ENCODE results near the gene ZNF490.
A peak's percentile ranks its signal among the peaks of the same experiment; 100 is the strongest.
"Not testable (repeated sequence)": the region's sequence is repeated elsewhere in the genome, so short reads cannot be mapped to it uniquely, and the experiment has no call there.

Gene ZNF490

DNA sequence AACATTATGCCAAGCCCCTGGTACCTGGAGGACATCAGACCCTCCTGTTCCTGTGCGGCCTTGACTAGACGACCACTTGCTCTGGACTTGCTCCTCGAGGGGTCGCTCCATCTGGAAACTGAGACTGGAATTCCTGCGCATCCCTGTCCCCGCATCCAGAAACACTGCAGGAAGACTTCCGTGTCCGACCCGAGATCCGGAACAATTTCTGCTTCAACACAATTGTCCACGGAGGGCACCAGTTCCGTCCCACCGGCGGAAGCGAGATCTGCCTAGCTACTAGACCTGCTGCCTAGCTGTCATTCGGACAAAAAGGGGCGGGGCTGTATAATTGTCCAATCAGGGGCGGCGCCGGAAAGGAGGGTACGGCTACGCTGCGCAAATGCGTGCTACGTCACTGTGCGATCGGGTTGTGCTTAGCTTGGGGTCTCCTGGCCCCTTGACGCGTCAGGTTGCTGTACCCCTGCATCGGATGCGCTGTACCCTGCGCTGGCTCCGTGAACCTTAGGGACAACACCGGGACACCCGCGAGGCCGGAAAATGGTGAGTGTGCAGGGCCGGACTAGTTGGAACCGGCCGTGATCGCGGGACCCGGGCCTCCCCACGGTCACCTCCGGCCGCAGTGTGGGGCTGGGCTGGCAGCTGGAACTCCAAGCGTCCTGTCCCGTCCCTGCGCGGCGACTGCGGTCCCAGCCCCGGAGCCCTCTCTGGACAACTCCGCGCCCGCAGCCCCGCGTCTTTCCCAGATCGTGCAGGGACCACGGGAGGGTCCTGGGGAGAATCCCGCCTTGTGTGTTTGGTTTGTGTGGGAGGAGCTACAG, at the start of gene ZNF490, which contains the start of gene ZNF791:
Gene ZNF490, minus strand, starts transcription at position 274 of the 821 bp plus-strand sequence. Its CDS starts 133 bp downstream, at position 141.
Gene ZNF791, plus strand, starts transcription at position 381 of the 821 bp plus-strand sequence. Its CDS starts 160 bp downstream, at position 541.
- Histone ChIP-seq H3K27me3 (ENCODE audit: control insufficient read depth, insufficient read depth, low read length) (no peaks in the 10 kb centered on the region), H3K9ac (ENCODE audit: low read length) (peak within 1 kb of the TSS; percentile 94), H3K9me3 (ENCODE audit: control insufficient read depth, insufficient read depth, low read depth, low read length) (peaks cover 1% of the 10 kb centered on the region; the same call in 1 of the 2 replicates), H3K27ac (ENCODE audit: low read depth, low read length) (peak within 1 kb of the TSS; percentile 78), H3K36me3 (ENCODE audit: control insufficient read depth, insufficient read depth, low read length) (peaks cover 28% of the 10 kb centered on the region), H3K4me1 (ENCODE audit: control insufficient read depth, insufficient read depth, low read length) (no peaks in the 10 kb centered on the region), H3K4me3 (ENCODE audit: low read depth, low read length) (peak within 1 kb of the TSS; percentile 94)

DNA sequence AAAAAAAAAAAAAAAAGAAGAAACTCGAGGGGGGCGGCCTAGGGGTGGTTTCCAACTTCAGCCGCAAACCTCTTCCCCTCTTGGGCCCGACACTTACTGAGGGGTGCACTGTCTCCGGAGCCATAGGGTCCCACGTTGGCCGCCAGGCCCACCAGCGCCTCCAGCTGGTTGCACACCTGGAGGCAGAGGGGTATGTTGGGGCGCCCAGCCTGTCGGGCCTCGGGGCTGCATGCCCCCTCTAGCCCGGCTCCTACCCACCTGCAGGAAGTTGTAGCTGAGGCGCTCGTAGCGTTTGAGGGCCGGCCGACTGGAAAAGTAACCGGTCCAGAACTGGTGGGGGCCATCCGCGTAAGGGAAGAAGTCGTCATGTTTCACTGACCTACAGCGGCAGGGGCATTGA, 47.4 kb upstream of the ZNF490 start:
- peaks cover 48% of the 10 kb centered on the region for H3K36me3 ChIP-seq (ENCODE audit: control insufficient read depth, insufficient read depth, low read length)
- H3K27me3 ChIP-seq (ENCODE audit: control insufficient read depth, insufficient read depth, low read length): no peaks in the 10 kb centered on the region
- H3K27ac ChIP-seq (ENCODE audit: low read depth, low read length): no peak overlapping the region
- H3K9me3 ChIP-seq (ENCODE audit: control insufficient read depth, insufficient read depth, low read depth, low read length): no peaks in the 10 kb centered on the region
- H3K9ac ChIP-seq (ENCODE audit: low read length): no peak overlapping the region
- no peak overlapping the region for H3K4me3 ChIP-seq (ENCODE audit: low read depth, low read length)
- H3K4me1 ChIP-seq (ENCODE audit: control insufficient read depth, insufficient read depth, low read length): no peaks in the 10 kb centered on the region

DNA sequence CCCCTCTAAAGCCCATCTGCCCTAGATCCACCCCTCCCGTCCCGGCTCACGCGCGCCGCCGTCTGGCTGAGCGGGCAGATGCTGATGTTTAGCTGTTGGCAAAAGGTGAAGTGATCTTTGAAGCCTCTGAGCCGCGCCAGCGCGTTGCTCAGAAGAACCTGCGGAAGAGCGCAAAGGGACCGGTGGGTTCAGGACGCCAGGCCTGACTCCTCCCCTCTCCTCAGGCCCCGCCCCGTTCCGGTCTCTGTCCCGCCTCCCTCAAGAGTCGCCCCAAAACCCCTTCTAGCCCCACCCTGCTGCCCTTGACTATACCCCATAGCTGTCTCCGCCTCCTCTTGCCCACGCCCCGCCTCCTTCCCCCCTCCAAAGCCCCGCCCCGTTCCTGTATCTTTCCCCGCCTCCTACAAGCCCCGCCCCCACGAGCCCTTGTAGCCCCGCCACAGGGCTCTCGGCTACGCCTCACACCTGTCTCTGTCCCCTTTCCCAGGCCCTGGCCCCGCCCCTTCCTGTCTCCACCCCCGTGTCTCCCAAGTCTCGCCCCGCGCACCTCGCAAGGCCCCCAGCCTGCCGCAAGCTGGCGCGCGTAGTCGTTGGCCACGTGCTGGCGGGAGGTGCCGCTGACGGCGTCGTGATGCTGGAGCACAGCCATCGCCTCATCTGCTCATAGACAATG, 46.4 kb upstream of the ZNF490 start:
- Histone ChIP-seq H3K4me3 (ENCODE audit: low read depth, low read length) (peak overlapping the region; percentile 27; the same call in 1 of the 2 replicates), H3K9ac (ENCODE audit: low read length) (no peak overlapping the region), H3K9me3 (ENCODE audit: control insufficient read depth, insufficient read depth, low read depth, low read length) (no peaks in the 10 kb centered on the region), H3K27me3 (ENCODE audit: control insufficient read depth, insufficient read depth, low read length) (no peaks in the 10 kb centered on the region), H3K27ac (ENCODE audit: low read depth, low read length) (no peak overlapping the region), H3K4me1 (ENCODE audit: control insufficient read depth, insufficient read depth, low read length) (no peaks in the 10 kb centered on the region), H3K36me3 (ENCODE audit: control insufficient read depth, insufficient read depth, low read length) (peaks cover 48% of the 10 kb centered on the region)

DNA sequence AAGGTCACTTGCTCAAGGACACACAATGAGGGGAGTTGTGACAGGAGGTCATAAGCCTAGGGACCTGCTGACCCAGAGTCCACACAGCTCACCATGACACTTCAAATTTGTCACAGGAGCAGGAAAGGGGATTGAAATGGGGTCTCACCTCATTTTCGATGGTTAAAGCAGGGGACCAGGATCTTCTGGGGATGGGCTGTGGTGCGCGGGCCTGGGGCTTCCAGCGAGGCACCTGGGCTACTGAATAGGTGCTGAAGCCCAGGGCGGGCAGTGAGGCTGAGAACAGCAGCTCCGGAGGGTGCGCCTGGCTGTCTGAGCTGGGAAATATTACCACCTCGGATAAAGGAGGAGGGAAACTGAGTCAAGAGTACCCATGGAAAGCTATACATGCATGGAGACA, 44.9 kb upstream of the ZNF490 start:
- Histone ChIP-seq H3K27me3 (ENCODE audit: control insufficient read depth, insufficient read depth, low read length) (no peaks in the 10 kb centered on the region), H3K9me3 (ENCODE audit: control insufficient read depth, insufficient read depth, low read depth, low read length) (no peaks in the 10 kb centered on the region), H3K4me1 (ENCODE audit: control insufficient read depth, insufficient read depth, low read length) (no peaks in the 10 kb centered on the region), H3K27ac (ENCODE audit: low read depth, low read length) (no peak overlapping the region), H3K9ac (ENCODE audit: low read length) (no peak overlapping the region), H3K36me3 (ENCODE audit: control insufficient read depth, insufficient read depth, low read length) (peaks cover 36% of the 10 kb centered on the region), H3K4me3 (ENCODE audit: low read depth, low read length) (no peak overlapping the region)

DNA sequence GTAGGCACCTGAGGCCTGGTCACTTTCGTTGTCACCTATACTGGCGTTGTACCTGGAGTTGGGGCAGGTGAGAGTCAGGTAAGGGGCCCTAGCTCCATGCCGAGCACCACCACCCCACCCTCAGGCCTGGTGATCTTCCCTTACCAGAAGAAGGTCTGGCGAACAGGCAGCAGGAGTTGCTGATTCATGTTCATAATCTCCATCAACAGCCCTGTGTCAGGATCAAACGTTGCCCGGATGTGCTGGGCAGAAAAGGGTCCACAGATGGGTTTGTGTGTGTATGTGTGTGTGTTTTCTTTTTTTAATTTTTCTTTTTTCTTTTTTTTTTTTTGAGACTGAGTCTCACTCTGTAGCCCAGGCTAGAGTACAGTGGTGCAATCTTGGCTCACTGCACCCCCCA, 41.6 kb upstream of the ZNF490 start:
- Histone ChIP-seq H3K9ac (ENCODE audit: low read length) (no peak overlapping the region), H3K27ac (ENCODE audit: low read depth, low read length) (no peak overlapping the region), H3K4me1 (ENCODE audit: control insufficient read depth, insufficient read depth, low read length) (no peaks in the 10 kb centered on the region), H3K27me3 (ENCODE audit: control insufficient read depth, insufficient read depth, low read length) (no peaks in the 10 kb centered on the region), H3K4me3 (ENCODE audit: low read depth, low read length) (no peak overlapping the region), H3K36me3 (ENCODE audit: control insufficient read depth, insufficient read depth, low read length) (peaks cover 25% of the 10 kb centered on the region), H3K9me3 (ENCODE audit: control insufficient read depth, insufficient read depth, low read depth, low read length) (no peaks in the 10 kb centered on the region)

DNA sequence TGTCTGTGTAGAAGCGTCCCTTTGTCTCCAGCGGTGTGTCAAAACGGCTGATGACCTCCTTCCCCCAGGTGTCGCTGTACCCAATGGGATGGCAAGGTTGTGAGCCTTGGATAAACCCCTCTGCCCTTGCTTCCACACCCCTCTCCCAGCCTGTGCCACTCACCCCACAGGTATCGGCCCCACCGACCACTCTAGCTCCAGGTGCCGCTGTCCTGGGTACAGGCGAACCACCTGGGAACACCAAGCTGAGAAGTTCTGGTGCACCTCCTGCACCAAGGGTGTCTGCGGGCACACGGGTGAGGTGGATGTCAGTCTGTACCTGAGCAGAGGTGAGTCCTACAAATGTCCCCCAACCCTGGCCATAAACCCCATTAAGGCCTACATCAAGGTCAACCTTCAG, 39.3 kb upstream of the ZNF490 start:
- peaks cover 8% of the 10 kb centered on the region for H3K36me3 ChIP-seq (ENCODE audit: control insufficient read depth, insufficient read depth, low read length)
- no peaks in the 10 kb centered on the region for H3K9me3 ChIP-seq (ENCODE audit: control insufficient read depth, insufficient read depth, low read depth, low read length)
- no peaks in the 10 kb centered on the region for H3K4me1 ChIP-seq (ENCODE audit: control insufficient read depth, insufficient read depth, low read length)
- no peak overlapping the region for H3K4me3 ChIP-seq (ENCODE audit: low read depth, low read length)
- H3K9ac ChIP-seq (ENCODE audit: low read length): no peak overlapping the region
- H3K27me3 ChIP-seq (ENCODE audit: control insufficient read depth, insufficient read depth, low read length): no peaks in the 10 kb centered on the region
- no peak overlapping the region for H3K27ac ChIP-seq (ENCODE audit: low read depth, low read length)

DNA sequence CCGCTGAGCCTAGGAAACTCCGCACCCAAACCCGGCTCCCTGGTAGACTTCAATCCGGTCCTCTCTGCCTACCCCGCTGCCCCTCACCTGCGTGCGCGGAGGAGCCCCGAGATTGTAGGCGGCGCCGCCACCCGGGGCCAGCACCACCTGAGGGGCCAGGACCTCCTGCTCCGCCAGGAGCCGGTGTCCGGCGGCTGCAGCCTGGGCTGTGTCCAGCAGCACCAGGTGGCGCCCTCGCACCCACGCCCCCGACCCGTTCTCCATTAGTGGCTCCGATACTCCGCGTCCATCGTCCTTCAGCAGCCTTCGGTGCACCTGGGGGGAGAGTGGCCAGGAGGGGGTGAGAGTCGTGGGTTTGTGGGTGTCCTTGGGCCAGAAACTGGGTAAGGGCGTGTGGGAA, 37.5 kb upstream of the ZNF490 start:
- Histone ChIP-seq H3K36me3 (ENCODE audit: control insufficient read depth, insufficient read depth, low read length) (peaks cover 6% of the 10 kb centered on the region), H3K9me3 (ENCODE audit: control insufficient read depth, insufficient read depth, low read depth, low read length) (no peaks in the 10 kb centered on the region), H3K9ac (ENCODE audit: low read length) (peak overlapping the region; percentile 17), H3K4me3 (ENCODE audit: low read depth, low read length) (peak overlapping the region; percentile 76), H3K27me3 (ENCODE audit: control insufficient read depth, insufficient read depth, low read length) (no peaks in the 10 kb centered on the region), H3K4me1 (ENCODE audit: control insufficient read depth, insufficient read depth, low read length) (no peaks in the 10 kb centered on the region), H3K27ac (ENCODE audit: low read depth, low read length) (no peak overlapping the region; the same call in 1 of the 2 replicates)

DNA sequence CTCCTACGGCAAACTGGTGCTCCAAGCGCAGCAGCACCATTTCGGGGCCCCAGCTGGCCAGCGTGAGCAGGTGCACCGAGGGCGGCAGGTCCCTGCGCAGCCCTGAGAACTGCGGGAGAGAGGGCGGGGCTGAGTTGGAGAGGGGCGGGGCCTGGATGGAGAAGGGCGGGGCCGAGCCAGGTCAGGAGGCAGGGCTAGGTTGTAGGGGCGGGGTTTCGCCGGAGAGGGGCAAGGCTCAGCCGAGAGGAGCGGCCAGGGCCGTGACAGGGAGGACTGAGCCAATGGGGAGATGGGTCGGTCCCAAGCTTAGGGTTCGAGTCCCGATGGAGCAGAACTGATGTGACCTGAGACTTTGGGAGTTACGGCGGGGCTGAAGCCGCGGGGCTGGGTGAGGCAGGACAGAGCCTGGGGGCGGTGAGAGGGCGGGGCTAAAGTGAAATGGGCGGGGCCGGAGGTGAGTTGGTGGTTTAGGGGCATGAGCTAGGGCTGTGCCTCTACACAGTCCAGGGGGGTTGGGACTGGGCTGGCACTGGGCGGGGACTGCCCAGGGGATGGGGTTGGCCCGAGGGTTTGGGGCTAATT, 37.0 kb upstream of the ZNF490 start:
- H3K4me1 ChIP-seq (ENCODE audit: control insufficient read depth, insufficient read depth, low read length): no peaks in the 10 kb centered on the region
- no peaks in the 10 kb centered on the region for H3K27me3 ChIP-seq (ENCODE audit: control insufficient read depth, insufficient read depth, low read length)
- no peaks in the 10 kb centered on the region for H3K9me3 ChIP-seq (ENCODE audit: control insufficient read depth, insufficient read depth, low read depth, low read length)
- H3K4me3 ChIP-seq (ENCODE audit: low read depth, low read length): peak overlapping the region; percentile 76
- peaks cover 6% of the 10 kb centered on the region for H3K36me3 ChIP-seq (ENCODE audit: control insufficient read depth, insufficient read depth, low read length)
- no peak overlapping the region for H3K27ac ChIP-seq (ENCODE audit: low read depth, low read length)
- H3K9ac ChIP-seq (ENCODE audit: low read length): peak overlapping the region; percentile 17

DNA sequence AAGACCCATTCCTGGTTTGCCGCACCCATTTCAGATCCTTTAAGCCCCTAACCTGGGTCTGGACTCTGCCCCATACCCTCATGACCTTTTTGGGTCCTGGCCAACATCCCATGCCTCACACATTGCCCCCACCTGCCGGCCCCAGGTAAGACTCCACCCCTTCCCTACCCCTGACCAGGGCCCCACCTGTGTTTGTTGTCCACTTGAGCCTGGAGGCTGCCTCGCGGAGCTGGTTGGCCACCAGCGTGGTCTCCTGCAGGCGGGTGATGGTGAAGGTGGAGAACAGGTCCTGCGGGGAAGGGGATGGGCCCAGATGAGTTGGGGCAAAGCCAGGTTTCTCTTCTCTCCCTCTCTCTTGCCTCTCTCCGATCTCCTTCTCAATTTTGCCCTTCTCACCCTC, 36.4 kb upstream of the ZNF490 start:
- no peaks in the 10 kb centered on the region for H3K4me1 ChIP-seq (ENCODE audit: control insufficient read depth, insufficient read depth, low read length)
- peak overlapping the region; percentile 30 for H3K4me3 ChIP-seq (ENCODE audit: low read depth, low read length)
- no peaks in the 10 kb centered on the region for H3K9me3 ChIP-seq (ENCODE audit: control insufficient read depth, insufficient read depth, low read depth, low read length)
- H3K27me3 ChIP-seq (ENCODE audit: control insufficient read depth, insufficient read depth, low read length): no peaks in the 10 kb centered on the region
- no peak overlapping the region for H3K27ac ChIP-seq (ENCODE audit: low read depth, low read length)
- H3K9ac ChIP-seq (ENCODE audit: low read length): no peak overlapping the region
- H3K36me3 ChIP-seq (ENCODE audit: control insufficient read depth, insufficient read depth, low read length): peaks cover 4% of the 10 kb centered on the region; the same call in 1 of the 2 replicates

DNA sequence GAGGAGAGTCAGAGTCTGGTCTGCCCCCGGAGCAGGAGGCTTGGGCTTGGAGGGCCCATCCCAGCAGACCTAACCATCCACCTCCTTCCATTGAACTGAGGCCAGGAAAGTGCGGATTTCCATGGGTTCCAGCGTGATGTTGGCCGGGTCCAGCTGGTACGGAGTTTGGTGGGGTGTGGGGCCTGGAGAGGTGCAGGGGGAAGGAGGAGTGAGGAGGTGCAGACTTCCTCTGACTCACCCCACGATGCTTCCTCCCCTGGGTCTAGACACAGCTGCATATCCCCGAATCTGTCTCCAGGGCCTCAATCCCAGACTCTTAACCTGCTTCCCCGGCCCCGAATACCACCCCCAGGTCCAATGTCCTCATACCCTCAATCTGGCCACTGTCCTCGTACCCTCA, 35.9 kb upstream of the ZNF490 start:
- H3K36me3 ChIP-seq (ENCODE audit: control insufficient read depth, insufficient read depth, low read length): peaks cover 2% of the 10 kb centered on the region; the same call in 1 of the 2 replicates
- no peaks in the 10 kb centered on the region for H3K4me1 ChIP-seq (ENCODE audit: control insufficient read depth, insufficient read depth, low read length)
- no peak overlapping the region for H3K27ac ChIP-seq (ENCODE audit: low read depth, low read length)
- no peak overlapping the region for H3K4me3 ChIP-seq (ENCODE audit: low read depth, low read length)
- no peaks in the 10 kb centered on the region for H3K27me3 ChIP-seq (ENCODE audit: control insufficient read depth, insufficient read depth, low read length)
- H3K9me3 ChIP-seq (ENCODE audit: control insufficient read depth, insufficient read depth, low read depth, low read length): no peaks in the 10 kb centered on the region
- no peak overlapping the region for H3K9ac ChIP-seq (ENCODE audit: low read length)

DNA sequence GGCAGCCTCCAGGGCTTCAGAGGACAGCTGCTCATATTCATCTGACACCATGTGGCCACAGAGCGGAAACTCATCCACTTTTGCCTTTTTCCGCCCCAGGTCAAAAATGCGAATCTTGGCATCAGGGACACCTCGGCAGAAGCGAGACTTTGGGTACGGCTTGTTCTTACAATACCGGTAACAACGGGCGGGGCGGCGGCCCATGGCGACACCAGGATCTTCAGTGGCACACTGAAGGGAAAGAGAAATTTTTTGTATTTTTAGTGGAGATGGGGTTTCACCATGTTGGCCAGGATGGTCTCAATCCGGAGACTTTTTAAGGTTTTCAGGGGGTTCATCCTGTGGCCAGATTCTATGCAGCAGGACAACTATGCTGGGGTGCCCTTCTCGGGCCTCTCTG, 33.1 kb upstream of the ZNF490 start:
- not testable (repeated sequence) for H3K27me3 ChIP-seq (ENCODE audit: control insufficient read depth, insufficient read depth, low read length); H3K4me1 ChIP-seq (ENCODE audit: control insufficient read depth, insufficient read depth, low read length); H3K9me3 ChIP-seq (ENCODE audit: control insufficient read depth, insufficient read depth, low read depth, low read length); H3K27ac ChIP-seq (ENCODE audit: low read depth, low read length); H3K4me3 ChIP-seq (ENCODE audit: low read depth, low read length); H3K9ac ChIP-seq (ENCODE audit: low read length); H3K36me3 ChIP-seq (ENCODE audit: control insufficient read depth, insufficient read depth, low read length)

Data from HUES6 (cell line).